HEK293 (cell line): Measurements from ENCODE around the gene PDZD4.

Source experiments
- CTCF ChIP-seq: fragments of 450-650 bp; formaldehyde crosslinking; IDR thresholded peaks from 2 replicates; pipeline ENCODE4 v1.5.1; 2016; ENCODE audit warnings: missing biosample characterization, missing genetic modification characterization
- ELK4 ChIP-seq: IDR thresholded peaks from 2 replicates; pipeline ENCODE4 v1.6.1; 2011; ENCODE audit warnings: mild to moderate bottlenecking, low read depth, low read length, borderline replicate concordance
- HOXA7 ChIP-seq: sonication (generic); formaldehyde crosslinking; IDR thresholded peaks from 2 replicates; pipeline ENCODE4 v1.8.1; 2022; ENCODE audit warnings: missing genetic modification reagents, borderline replicate concordance
- ZBTB26 ChIP-seq: fragments of 450-650 bp; formaldehyde crosslinking; optimal IDR thresholded peaks from 2 replicates; pipeline ENCODE3; 2016; ENCODE audit warnings: missing biosample characterization, mild to moderate bottlenecking, missing genetic modification characterization
- ZNF121 ChIP-seq: fragments of 450-650 bp; formaldehyde crosslinking; IDR thresholded peaks from 2 replicates; pipeline ENCODE4 v1.5.1; 2016; ENCODE audit warnings: missing biosample characterization, missing genetic modification characterization
- ZNF24 ChIP-seq: fragments of 450-650 bp; formaldehyde crosslinking; IDR thresholded peaks from 2 replicates; pipeline ENCODE4 v1.5.1; 2016; ENCODE audit warnings: missing biosample characterization, missing genetic modification characterization
- ZNF292 ChIP-seq: fragments of 450-650 bp; formaldehyde crosslinking; IDR thresholded peaks from 2 replicates; pipeline ENCODE4 v1.5.1; 2016; ENCODE audit warnings: low read depth, missing biosample characterization, missing genetic modification characterization, borderline replicate concordance
- ZNF362 ChIP-seq: fragments of 450-650 bp; formaldehyde crosslinking; IDR thresholded peaks from 2 replicates; pipeline ENCODE4 v1.5.1; 2016; ENCODE audit warnings: missing biosample characterization, missing genetic modification characterization
- ZNF548 ChIP-seq: fragments of 450-650 bp; formaldehyde crosslinking; IDR thresholded peaks from 2 replicates; pipeline ENCODE4 v1.5.1; 2016; ENCODE audit warnings: missing biosample characterization, missing genetic modification characterization
- ZNF670 ChIP-seq: fragments of 450-650 bp; formaldehyde crosslinking; IDR thresholded peaks from 2 replicates; pipeline ENCODE4 v1.5.1; 2016; ENCODE audit warnings: missing biosample characterization, missing genetic modification characterization, low read depth
- ZNF830 ChIP-seq: fragments of 450-650 bp; IDR thresholded peaks from 2 replicates; pipeline ENCODE4 v1.5.0; 2018; ENCODE audit warnings: missing biosample characterization, missing genetic modification characterization, low read depth, mild to moderate bottlenecking, moderate library complexity

- TF ChIP-seq ZBTB26 (no peak), ZNF292 (tag by site-specific recombination) (no peak), ZNF830 (tag by site-specific recombination) (no peak), ZNF362 (tag by site-specific recombination) (no peak), CTCF (no peak), ZNF670 (tag by site-specific recombination) (no peak), ZNF24 (tag by site-specific recombination) (no peak), ZNF548 (tag by site-specific recombination) (no peak), HOXA7 (CRISPR knock-in tag) (no peak), ZNF121 (no peak), ELK4 (no peak)
These were observed 26.2 kb downstream of the PDZD4 start for GRCh38 chrX:153804100-153804595.
